ENCODE results near the gene NRXN3. TPM values are rescaled to one million over a fixed set of nuclear protein-coding genes. Genes with fewer than 3 reads are reported as not detected.

NRXN3 gene
- total RNA-seq, 1 donor from 2014 or later: 4.8 TPM

- DNase-seq (ENCODE audit: extremely low read depth, low read depth, low spot score): no peak
These were observed 68.0 kb downstream of the NRXN3 start for GRCh38 chr14:78238141-78238540.

GRCh38 chr14:78240567-78240966 is 70.4 kb downstream of the NRXN3 start:
- no peak for DNase-seq (ENCODE audit: extremely low read depth, low read depth, low spot score)

DNA sequence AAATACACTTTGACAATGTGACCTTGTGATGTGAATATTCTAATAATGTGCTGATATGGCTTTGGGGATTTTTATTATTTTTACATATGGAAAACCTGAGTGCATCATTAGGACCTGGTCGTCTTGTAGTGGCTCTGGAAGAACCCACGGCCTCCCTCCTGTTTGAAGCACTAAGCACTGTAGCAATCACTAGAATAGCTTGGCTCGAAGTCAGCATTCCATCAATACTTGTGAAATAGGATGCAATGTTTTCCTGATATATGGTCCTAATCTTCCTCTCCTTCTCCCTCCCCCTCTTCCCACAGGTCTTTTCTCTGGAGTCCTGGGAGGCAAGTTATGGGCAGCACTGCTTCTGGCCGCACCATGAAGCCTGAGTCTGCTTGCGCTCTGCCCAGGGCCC is 71.9 kb downstream of the NRXN3 start:
- DNase-seq (ENCODE audit: extremely low read depth, low read depth, low spot score): no peak

DNA sequence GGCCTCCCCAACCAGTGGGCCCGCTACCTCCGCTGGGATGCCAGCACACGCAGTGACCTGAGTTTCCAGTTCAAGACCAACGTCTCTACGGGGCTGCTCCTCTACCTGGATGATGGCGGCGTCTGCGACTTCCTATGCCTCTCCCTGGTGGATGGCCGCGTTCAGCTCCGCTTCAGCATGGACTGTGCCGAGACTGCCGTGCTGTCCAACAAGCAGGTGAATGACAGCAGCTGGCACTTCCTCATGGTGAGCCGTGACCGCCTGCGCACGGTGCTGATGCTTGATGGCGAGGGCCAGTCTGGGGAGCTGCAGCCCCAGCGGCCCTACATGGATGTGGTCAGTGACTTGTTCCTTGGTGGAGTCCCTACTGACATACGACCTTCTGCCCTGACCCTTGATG is 73.0 kb downstream of the NRXN3 start:
- DNase-seq (ENCODE audit: extremely low read depth, low read depth, low spot score): no peak

DNA sequence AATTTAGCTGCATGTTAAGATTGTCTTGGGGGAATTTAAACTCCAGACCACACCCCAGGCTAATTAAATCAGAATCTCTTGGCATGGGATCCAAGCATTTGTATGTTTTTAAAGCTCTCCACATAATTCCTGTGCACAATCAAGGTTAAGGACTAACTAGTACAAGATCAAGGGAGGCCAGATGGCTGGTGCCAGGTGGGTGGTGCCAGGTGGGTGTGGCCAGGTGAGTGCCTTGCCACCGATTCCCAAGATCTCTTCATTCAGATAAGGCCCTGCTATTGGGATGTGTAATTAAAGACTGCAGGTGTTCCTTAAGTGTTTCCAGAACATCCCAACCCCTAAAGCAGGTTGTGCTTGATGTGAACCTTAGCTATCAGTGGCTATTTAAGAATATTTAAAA is 75.1 kb downstream of the NRXN3 start:
- no peak for DNase-seq (ENCODE audit: extremely low read depth, low read depth, low spot score)

- no peak for DNase-seq (ENCODE audit: extremely low read depth, low read depth, low spot score)
These were observed 78.4 kb downstream of the NRXN3 start for GRCh38 chr14:78248501-78249090.

DNA sequence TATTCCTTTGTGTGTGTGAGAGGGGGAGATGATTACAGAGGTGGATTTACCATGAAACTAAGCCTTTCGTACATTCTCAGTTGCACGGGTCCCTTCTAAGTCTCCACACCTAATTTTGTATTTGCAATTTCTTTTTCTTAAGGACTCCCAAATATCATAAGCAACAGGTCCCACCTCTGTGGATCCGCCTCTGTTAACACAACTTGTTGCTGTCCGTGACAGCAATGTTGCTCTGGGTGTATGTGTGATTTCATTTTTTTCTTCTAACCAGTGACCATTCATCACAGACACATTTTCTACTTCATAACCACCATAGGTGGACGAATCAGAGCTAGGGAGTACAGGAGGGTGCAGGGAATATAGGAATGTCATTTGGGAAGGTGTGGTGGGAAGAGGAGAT is 81.1 kb downstream of the NRXN3 start:
- DNase-seq (ENCODE audit: extremely low read depth, low read depth, low spot score): no peak

DNA sequence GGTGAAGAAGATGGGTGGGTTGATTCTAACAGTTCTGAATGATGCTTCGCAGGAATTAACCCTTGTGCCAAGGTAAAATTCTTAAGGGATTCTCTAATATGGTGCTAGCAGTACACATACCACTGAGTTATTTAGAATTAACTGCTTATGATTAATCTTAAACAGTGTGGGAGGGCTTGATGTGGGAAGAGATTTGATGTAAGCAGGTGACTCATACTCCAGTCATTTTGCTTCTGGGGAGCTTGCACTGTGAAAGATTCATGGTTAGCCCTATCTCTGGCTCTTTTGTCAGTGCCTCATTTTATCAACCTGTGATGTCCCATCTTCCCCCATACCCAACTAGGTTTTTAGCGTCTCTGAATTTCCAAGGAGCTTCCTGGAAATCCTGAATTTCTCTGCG is 83.8 kb downstream of the NRXN3 start:
- DNase-seq (ENCODE audit: extremely low read depth, low read depth, low spot score): no peak

DNA sequence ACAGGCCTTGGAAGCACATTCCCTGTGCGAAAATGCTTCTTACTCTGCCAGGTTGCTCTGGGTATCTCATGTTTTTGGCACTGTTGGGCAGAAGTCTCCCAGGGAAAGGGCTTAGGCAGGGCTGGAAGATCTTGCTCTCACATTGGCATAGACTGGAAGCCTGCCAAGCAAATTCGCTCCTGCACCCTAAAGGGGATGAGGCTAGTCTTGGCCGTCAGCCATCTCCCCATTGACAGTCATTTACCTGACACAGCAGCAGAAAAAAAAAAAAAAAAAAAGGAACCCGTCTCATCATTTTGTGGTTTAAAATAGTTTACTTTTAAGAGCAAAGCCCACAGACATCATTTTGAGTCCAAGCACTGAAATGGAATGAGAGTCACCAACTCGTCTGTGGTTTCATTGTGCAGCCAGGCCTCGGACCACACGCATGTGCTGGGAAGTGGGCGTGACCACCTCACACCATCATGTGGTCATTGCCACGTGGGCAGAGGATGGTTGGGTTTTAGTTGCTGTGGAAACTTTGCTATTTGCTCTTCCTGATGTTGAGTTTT is 84.8 kb downstream of the NRXN3 start:
- no peak for DNase-seq (ENCODE audit: extremely low read depth, low read depth, low spot score)

GRCh38 chr14:78259831-78260230 is 89.7 kb downstream of the NRXN3 start:
- no peak for DNase-seq (ENCODE audit: extremely low read depth, low read depth, low spot score)

DNA sequence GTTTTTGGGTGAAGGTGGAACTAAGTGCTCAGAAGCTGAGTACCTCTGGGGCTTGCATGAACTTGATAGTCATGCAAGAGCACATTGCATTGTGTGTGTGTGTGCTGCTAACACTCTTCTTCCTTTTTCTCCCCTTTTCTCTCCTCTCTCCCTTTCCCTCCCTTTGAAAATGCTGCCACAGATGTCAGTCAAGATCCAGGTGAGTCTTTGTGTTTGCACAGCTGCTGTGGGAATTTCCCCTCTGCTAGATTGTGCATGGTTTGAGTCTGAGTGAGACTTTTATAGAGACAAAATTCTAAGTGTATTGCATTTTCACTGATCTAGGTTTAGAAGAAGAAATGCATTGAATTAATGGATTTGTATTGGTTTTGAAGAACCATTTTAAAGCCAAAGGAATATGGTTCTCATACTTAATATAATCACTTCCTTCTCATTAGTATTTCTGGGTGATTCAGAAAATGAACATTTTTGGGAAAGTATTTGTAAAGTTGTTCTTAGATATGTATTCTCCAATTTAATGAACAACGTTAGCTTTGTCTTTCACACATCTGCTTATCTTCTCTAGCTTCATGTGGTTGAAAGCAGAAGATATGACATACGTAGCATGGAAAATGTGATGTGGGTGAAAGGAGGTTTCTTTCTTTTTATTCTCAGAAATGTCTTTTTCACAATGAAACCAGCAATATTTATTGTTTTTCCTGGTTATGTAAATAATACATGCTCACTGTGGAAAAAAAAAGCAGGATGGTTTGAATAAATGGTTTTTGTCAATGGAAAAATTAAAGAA is 108.5 kb downstream of the NRXN3 start:
- no peak for DNase-seq (ENCODE audit: extremely low read depth, low read depth, low spot score)

DNA sequence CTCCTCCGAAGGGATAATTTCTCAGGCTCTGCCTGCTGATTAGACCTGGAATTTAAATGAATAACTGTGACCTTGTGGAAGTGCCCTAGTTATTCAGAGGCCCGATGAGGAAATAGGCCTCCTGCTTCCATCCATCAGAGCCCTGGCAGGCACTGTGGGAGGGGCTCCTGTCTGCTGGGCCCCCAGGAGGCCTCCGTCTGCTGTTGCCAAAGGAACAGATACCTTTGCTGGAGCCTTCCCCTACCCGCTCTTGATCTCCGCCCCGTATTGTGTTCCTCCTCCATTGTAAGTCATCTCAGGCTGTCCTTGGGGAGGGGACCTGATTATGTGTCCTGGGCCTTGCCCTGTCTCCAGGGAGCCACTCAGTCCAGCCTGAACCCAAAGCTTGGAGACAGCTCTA is 112.3 kb downstream of the NRXN3 start:
- DNase-seq (ENCODE audit: extremely low read depth, low read depth, low spot score): no peak

DNA sequence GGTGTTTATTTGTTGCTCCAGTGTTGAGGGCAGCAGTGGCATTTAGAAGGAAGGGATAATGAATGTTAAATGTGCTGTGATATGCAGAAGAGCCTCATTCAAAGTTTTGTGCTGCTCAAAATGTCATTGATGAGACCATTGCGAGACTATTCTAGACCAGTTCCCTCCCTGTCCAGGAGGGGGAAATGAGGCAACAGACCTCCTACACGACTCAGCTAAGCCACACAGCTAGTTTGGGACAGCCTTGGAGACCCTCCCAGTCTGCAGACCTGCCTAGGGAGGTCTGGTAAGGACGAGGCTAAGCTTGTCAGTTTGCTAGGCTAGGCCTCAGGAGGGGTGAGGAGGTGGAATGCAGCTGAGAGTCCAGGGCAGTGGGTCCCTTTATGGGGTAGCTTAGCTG is 116.0 kb downstream of the NRXN3 start:
- no peak for DNase-seq (ENCODE audit: extremely low read depth, low read depth, low spot score)

DNA sequence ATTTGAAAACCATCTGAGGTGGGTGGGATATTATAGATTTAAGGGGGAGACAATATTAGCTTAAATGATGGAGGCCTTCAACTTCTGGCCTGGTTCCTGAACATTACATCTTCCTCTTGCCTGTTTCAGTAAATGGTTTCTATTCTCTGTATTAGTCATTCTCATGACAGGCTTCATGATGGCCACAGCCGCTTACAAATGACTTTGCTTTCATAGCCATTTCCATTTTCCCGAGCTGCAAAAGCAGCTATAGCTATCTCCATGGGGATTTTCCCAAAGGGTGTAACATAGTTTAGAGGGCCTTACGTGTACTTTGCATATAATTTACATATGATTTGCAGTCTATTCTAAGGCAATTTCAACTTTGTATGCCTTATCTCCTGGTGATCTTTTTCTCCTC is 121.8 kb downstream of the NRXN3 start:
- no peak for DNase-seq (ENCODE audit: extremely low read depth, low read depth, low spot score)

DNA sequence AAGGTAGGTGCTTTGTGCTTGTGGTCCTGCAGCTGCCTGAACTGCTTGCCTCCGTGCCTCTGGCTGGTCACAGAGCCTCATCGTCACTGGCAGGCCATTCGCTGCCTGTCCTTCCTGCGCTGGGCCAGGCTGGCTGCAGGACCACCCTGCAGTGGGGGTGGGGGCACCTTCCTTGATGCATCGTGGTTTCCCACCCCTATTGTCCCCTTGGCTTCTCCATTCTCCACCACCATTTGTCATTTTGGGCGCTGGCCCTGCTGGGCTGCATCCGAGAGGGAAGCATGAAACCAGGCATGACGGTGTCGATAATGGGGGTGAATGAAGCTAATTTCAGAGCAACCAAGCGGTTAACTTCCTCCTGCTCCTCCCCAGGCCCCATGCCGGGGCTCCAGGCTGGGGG is 127.7 kb downstream of the NRXN3 start:
- no peak for DNase-seq (ENCODE audit: extremely low read depth, low read depth, low spot score)

DNA sequence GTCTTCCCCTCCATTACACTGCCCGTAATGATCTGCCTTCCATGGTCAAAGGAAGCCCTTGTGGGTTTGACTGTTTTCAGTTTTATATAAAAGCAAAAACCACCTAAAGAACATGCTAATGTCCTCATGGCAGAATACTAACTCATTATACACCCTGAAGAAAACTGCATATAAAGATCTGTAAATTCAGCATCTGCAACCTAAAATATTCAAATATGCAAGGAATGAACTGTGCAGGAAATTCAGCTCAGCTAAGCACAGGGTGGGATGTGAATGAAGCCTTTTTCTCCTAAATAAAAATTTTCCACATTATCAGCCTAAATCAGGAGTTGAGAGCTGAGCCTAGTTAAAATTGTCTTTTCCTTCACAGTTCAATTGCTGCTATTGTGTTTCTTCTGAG is 128.1 kb downstream of the NRXN3 start:
- DNase-seq (ENCODE audit: extremely low read depth, low read depth, low spot score): no peak

DNA sequence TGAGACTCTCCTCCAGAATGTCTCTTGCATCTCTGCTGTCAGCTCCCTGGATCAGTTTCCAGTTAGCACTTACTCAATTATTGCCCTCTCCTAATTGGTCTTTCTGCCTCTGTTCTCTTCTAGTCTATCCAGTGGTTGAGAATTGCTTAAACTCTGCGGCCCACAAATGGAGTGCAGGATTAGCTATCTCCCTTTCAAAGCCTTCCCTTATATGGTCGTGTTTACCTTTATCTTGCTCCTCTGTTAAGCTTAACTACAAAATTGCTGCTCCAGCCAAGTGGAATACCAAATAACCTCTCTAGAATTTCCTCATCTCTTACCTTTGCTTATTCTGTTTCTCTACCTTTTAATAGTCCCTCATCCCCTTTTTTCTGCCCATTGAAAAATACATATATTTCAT is 132.7 kb downstream of the NRXN3 start:
- no peak for DNase-seq (ENCODE audit: extremely low read depth, low read depth, low spot score)

GRCh38 chr14:78307671-78308070 is 137.5 kb downstream of the NRXN3 start:
- DNase-seq (ENCODE audit: extremely low read depth, low read depth, low spot score): no peak

- DNase-seq (ENCODE audit: extremely low read depth, low read depth, low spot score): no peak
These were observed 137.9 kb downstream of the NRXN3 start for GRCh38 chr14:78308079-78308478.

DNA sequence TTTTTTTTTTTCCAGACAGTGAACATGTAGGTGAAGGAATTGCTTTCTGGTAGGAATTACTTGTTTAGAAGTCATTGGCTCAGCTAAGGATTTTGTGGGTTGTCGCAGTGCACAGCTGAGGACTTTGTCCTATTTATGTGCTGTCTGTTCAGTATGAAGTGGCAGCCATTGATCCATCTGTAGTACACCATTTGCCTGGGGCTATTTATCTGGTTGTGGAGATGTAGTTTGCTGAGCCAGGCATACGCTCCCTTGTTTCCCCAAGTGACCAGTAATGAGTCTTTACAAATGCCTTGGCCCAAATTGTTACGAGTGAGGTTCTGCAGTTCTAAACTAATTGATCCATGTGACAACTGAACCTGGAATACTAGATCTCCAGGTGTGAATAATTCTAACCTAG is 140.1 kb downstream of the NRXN3 start:
- DNase-seq (ENCODE audit: extremely low read depth, low read depth, low spot score): no peak

DNA sequence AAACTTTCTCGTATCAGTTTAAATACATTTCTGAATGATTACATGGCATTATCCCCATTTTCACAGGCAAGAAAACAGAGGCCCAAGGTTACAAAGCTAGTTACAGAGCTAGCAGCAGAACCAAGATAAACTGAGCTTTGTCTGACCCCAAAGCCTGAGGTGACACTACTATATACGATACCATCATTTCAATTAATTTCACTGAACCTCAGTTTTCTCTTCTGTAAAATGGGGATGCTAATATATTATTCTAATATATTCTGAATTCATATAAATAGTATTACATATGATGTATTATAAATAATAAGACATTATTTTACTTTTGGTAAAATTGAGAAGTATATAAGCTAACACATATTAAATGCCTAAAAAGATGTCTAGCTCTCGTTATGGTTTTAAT is 143.3 kb downstream of the NRXN3 start:
- DNase-seq (ENCODE audit: extremely low read depth, low read depth, low spot score): no peak

- DNase-seq (ENCODE audit: extremely low read depth, low read depth, low spot score): no peak
These were observed 144.3 kb downstream of the NRXN3 start for GRCh38 chr14:78314484-78314883.

All from glomerular endothelial cell (primary cell).